Peyer's patch (tissue), 4 donors: ENCODE measurements around the gene CIART.

Source experiments
- CTCF ChIP-seq, 6 experiments: fragments of 450-650 bp in 4 of 6; fragments of 200-600 bp in 2 of 6; sonication (generic) in 1 of 6; IDR thresholded peaks; one replicate each; pipeline ENCODE4 v1.5.1; 2017 to 2019; ENCODE audit warnings: antibody characterized with exemption in 6 of 6, mild to moderate bottlenecking in 3 of 6, moderate library complexity in 1 of 6
- POLR2A ChIP-seq, 2 donors: fragments of 450-650 bp; IDR thresholded peaks; one replicate each; pipeline ENCODE4 v1.5.1; 2017; ENCODE audit warnings: antibody characterized with exemption in 2 of 2, mild to moderate bottlenecking in 2 of 2, moderate library complexity in 2 of 2

GRCh38 chr1:150273311-150273710 is 9.0 kb upstream of the CIART start:
- TF ChIP-seq CTCF (IDR thresholded peaks at IDR 0.05) (no peak), POLR2A (IDR thresholded peaks at IDR 0.05) (no peak)
